Tibial nerve (tissue), 3 donors: ENCODE results near the gene SCCPDH.

Experiments used
- CTCF ChIP-seq, 5 experiments: fragments of 200-600 bp in 3 of 5; fragments of 450-650 bp in 2 of 5; sonication (generic) in 3 of 5; IDR thresholded peaks; one replicate each; pipeline ENCODE4 v1.5.1; 2016 to 2019; ENCODE audit warnings: antibody characterized with exemption in 5 of 5, mild to moderate bottlenecking in 3 of 5, moderate library complexity in 2 of 5
- POLR2A ChIP-seq, 2 donors: fragments of 450-650 bp; IDR thresholded peaks; one replicate each; pipeline ENCODE4 v1.6.1; 2017; ENCODE audit warnings: antibody characterized with exemption in 2 of 2, mild to moderate bottlenecking in 2 of 2, moderate library complexity in 2 of 2

DNA sequence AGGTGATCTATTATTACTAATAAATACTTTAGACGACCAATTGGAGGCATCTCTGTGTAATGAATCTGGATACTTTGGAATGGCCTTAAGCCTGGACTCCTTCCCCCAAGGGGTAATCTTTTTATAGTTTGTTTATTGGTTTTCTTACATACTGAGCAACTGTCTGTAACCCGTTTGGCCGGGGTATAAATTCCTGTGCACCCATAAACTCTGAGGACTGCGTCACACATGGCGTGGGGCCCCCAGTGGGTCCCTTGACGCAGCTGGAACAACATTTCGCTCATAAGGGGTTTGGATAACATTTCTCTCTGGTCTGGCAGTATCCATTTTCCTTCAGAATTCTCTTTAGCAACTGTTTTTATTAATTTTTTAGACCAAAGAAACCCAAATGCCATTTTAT is 26.5 kb downstream of the SCCPDH start:
- TF ChIP-seq CTCF (IDR thresholded peaks at IDR 0.05) (no peak), POLR2A (IDR thresholded peaks at IDR 0.05) (no peak)
